ENCODE results near the gene EMCN. TPM values are rescaled to one million over a fixed set of nuclear protein-coding genes. Genes with fewer than 3 reads are reported as not detected.

Gene EMCN
- total RNA-seq, 4 donors from 2014 or later, result 33.3 to 84.1 (median 54.3) TPM

DNA sequence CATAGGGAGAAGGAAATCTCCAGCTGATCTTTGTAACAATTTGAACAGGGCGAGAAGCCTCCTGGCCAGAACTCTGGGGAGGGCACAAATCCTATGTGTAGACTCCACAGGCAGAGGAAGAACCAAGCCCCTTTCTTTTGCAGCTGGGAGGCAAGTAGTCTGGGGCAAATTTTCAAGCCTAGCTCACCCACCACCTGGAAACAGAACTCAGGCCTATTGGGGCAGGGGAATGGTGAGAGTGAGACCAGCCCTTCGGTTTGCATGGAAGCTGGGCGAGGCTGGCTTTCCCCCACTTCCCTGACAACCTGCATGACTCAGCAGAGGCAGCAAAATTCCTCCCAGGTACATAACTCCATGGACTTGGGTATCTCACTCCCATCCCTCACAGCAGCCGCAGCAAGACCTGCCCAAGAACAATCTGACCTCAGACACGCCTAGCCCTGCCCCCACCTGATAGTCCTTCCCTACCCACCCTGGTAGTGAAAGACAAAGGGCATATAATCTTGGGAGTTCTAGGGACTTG lies 138.2 kb downstream of the EMCN start:
- Histone ChIP-seq H3K27me3 (no peaks in the 10 kb centered on the region), H3K4me3 (no peak overlapping the region), H3K9me3 (no peaks in the 10 kb centered on the region), H3K36me3 (no peaks in the 10 kb centered on the region), H3K4me1 (no peaks in the 10 kb centered on the region), H3K27ac (no peak overlapping the region)
- DNase-seq, result no peak
- intact Hi-C loops (cut with DNase I; ENCODE audit: low total_unique reads), result no loop called here
- TF ChIP-seq, protein P1, sequence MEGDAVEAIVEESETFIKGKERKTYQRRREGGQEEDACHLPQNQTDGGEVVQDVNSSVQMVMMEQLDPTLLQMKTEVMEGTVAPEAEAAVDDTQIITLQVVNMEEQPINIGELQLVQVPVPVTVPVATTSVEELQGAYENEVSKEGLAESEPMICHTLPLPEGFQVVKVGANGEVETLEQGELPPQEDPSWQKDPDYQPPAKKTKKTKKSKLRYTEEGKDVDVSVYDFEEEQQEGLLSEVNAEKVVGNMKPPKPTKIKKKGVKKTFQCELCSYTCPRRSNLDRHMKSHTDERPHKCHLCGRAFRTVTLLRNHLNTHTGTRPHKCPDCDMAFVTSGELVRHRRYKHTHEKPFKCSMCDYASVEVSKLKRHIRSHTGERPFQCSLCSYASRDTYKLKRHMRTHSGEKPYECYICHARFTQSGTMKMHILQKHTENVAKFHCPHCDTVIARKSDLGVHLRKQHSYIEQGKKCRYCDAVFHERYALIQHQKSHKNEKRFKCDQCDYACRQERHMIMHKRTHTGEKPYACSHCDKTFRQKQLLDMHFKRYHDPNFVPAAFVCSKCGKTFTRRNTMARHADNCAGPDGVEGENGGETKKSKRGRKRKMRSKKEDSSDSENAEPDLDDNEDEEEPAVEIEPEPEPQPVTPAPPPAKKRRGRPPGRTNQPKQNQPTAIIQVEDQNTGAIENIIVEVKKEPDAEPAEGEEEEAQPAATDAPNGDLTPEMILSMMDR (IDR thresholded peaks at IDR 0.05), result no peak
- TF ChIP-seq POLR2A (IDR thresholded peaks at IDR 0.05), result no peak

DNA sequence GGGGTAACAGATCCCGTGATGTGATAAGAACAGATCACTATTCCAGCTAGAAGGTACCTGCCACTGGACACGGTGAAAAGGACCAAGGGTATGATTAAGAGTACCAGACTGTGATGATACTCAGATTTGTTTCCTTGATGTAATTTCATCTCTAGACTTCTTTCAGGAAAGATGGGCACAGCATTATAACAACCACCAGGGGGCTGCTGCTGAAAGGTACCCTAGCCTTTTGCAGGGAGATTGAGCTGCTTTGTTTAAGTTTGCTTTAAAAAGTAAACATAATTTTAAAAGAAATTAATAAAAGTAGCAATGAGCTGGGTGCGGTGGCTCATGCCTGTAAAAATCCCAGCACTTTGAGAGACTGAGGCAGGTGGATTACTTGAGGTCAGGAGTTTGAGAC lies 145.4 kb downstream of the EMCN start:
- Histone ChIP-seq H3K27ac (no peak overlapping the region), H3K36me3 (no peaks in the 10 kb centered on the region), H3K4me1 (no peaks in the 10 kb centered on the region), H3K4me3 (no peak overlapping the region), H3K9me3 (no peaks in the 10 kb centered on the region), H3K27me3 (no peaks in the 10 kb centered on the region)
- intact Hi-C loops (cut with DNase I; ENCODE audit: low total_unique reads), result no loop called here
- TF ChIP-seq, protein P1 (IDR thresholded peaks at IDR 0.05), result no peak
- no peak for TF ChIP-seq POLR2A (IDR thresholded peaks at IDR 0.05)
- no peak for DNase-seq

DNA sequence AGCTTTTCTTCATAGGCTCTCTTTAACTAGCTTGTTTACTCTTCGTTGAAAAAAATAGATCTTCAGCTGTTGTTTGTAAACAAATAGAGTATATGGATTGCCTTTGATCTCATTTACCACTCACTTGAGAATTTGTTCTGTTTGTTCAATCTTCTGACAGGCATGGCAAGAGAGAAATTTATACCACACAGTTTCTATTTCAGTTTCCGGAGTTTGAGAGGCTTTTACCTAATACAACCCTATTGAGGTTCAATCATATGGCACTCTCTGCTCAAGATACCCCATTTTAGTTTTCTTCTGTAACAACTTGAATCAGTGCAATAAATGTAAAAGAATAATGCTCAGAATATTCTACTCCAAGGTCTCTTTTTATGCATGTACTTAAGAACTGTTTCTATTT lies 148.0 kb downstream of the EMCN start:
- TF ChIP-seq, protein P1 (IDR thresholded peaks at IDR 0.05), result no peak
- no peak for TF ChIP-seq POLR2A (IDR thresholded peaks at IDR 0.05)
- intact Hi-C loops (cut with DNase I; ENCODE audit: low total_unique reads), result no loop called here
- Histone ChIP-seq H3K4me3 (no peak overlapping the region), H3K9me3 (no peaks in the 10 kb centered on the region), H3K27me3 (no peaks in the 10 kb centered on the region), H3K27ac (no peak overlapping the region), H3K36me3 (no peaks in the 10 kb centered on the region), H3K4me1 (no peaks in the 10 kb centered on the region)
- DNase-seq, result no peak

DNA sequence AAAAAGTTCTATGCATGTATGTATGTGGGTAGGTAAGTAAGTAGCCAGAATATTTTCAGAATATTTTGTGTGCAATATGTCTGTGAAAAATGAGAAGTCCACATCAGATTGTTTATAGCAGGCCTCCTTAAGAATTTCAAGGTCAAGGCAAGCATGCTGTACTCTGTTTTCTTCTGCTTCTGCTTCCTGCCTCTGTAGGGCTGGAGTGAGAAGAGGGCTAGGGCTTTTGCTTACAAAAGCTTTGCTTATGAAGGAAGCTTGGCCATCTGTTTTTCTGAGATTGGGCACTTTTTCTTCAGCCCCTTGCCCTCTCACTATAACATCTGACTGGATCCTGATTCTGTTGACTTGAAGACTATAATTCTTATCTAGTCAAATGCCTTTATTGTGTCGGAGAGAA lies 150.4 kb downstream of the EMCN start:
- DNase-seq, result no peak
- no peaks in the 10 kb centered on the region for H3K9me3 ChIP-seq
- no peak overlapping the region for H3K27ac ChIP-seq
- no peaks in the 10 kb centered on the region for H3K4me1 ChIP-seq
- no peak overlapping the region for H3K4me3 ChIP-seq
- no peaks in the 10 kb centered on the region for H3K27me3 ChIP-seq
- TF ChIP-seq, protein P1 (IDR thresholded peaks at IDR 0.05), result no peak
- no peak for TF ChIP-seq POLR2A (IDR thresholded peaks at IDR 0.05)
- intact Hi-C loops (cut with DNase I; ENCODE audit: low total_unique reads), result no loop called here
- H3K36me3 ChIP-seq, result no peaks in the 10 kb centered on the region

DNA sequence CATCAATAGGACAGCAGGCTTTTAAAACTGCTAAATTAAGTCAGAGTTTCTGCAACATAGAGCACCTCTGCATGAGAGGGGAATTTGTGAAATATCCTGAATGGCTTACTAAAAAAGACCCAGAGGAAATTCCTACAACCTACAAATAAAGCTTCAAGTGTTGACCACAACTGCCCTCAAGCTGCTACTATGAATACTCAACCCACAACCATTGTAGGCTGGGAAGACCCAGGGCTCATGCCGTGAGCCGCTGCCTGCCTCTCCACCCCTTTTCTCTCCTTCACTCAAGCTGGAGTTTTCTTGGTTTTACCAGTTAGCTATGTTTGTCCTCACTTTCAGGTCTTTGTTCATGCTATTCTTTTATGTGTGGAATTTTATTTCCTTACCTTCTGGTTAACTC lies 151.6 kb downstream of the EMCN start:
- Histone ChIP-seq H3K9me3 (no peaks in the 10 kb centered on the region), H3K4me3 (no peak overlapping the region), H3K4me1 (no peaks in the 10 kb centered on the region), H3K36me3 (no peaks in the 10 kb centered on the region), H3K27me3 (no peaks in the 10 kb centered on the region), H3K27ac (no peak overlapping the region)
- no peak for TF ChIP-seq POLR2A (IDR thresholded peaks at IDR 0.05)
- TF ChIP-seq, protein P1 (IDR thresholded peaks at IDR 0.05), result no peak
- no peak for DNase-seq
- intact Hi-C loops (cut with DNase I; ENCODE audit: low total_unique reads), result no loop called here

Measured in uterus (tissue), 4 donors.